ENCODE data around the gene HSD17B11.

- TF ChIP-seq CTCF (conservative IDR thresholded peaks at IDR 0.05; ENCODE audit: low read depth, low read length) (no peak), EZH2 (IDR thresholded peaks at IDR 0.05; ENCODE audit: borderline replicate concordance, low read depth, low read length, poor library complexity, severe bottlenecking) (no peak)
Observed at GRCh38 chr4:87370068-87370467, 20.9 kb downstream of the HSD17B11 start.

Measured in A673 (cell line).